H1 (cell line): ENCODE data around the gene NT5DC3. TPM values are rescaled to one million over a fixed set of nuclear protein-coding genes. Genes with fewer than 3 reads are reported as not detected.

Experiments
- CTCF ChIA-PET: fragments of 300-600 bp; sonication (Branson Sonifier 250); formaldehyde crosslinking; loops from one replicate; lab custom pipeline; 2021; ENCODE audit not compliant: partially characterized antibody; lab: Charles Lee
- POLR2A ChIA-PET: fragments of 300-600 bp; sonication (Branson Sonifier 250); formaldehyde crosslinking; loops from one replicate; lab custom pipeline; 2021; ENCODE audit warnings: inconsistent platforms; ENCODE audit not compliant: partially characterized antibody; lab: Charles Lee
- DNase-seq, 2 experiments: peaks; one replicate each; pipeline versions ENCODE4 v3.0.0 to v3.0.0-alpha.2; 2010 to 2022; ENCODE audit warnings: low spot score in 2 of 2, low read depth in 1 of 2, mixed read lengths in 1 of 2
- FAIRE-seq: peaks from 2 replicates; lab custom pipeline; 2011; peaks lifted over from hg19 to GRCh38; lab: Jason Lieb, UNC
- H2AFZ ChIP-seq: 2 replicates; pipeline ENCODE4 v1.8.1; 2012; ENCODE audit warnings: low read length, inconsistent platforms
- H2AK5ac ChIP-seq: 2 replicates; pipeline ENCODE4 v1.6.1; 2013; ENCODE audit warnings: low read depth, low read length
- H2BK120ac ChIP-seq: replicated peaks from 2 replicates; pipeline ENCODE3; 2013; ENCODE audit warnings: low read depth, low read length, inconsistent platforms
- H2BK12ac ChIP-seq: 2 replicates; pipeline ENCODE4 v1.6.1; 2013; ENCODE audit warnings: low read depth, low read length
- H2BK15ac ChIP-seq: 2 replicates; pipeline ENCODE4 v1.6.1; 2013; ENCODE audit warnings: low read length
- H2BK20ac ChIP-seq: 2 replicates; pipeline ENCODE4 v1.6.1; 2013; ENCODE audit warnings: low read length
- H2BK5ac ChIP-seq: 2 replicates; pipeline ENCODE4 v1.6.1; 2013; ENCODE audit warnings: low read depth, low read length
- H3K14ac ChIP-seq: 2 replicates; pipeline ENCODE4 v1.6.1; 2013; ENCODE audit warnings: inconsistent platforms; ENCODE audit not compliant: insufficient read length
- H3K18ac ChIP-seq: 2 replicates; pipeline ENCODE4 v1.6.1; 2013; ENCODE audit warnings: low read length; ENCODE audit errors: extremely low read depth
- H3K23ac ChIP-seq: 2 replicates; pipeline ENCODE4 v1.6.1; 2013; ENCODE audit warnings: inconsistent platforms; ENCODE audit not compliant: insufficient read length
- H3K23me2 ChIP-seq: 2 replicates; pipeline ENCODE4 v1.6.1; 2013; ENCODE audit warnings: low read depth, low read length
- H3K27ac ChIP-seq: 2 replicates; pipeline ENCODE4 v1.6.1; 2011; ENCODE audit warnings: low read depth, low read length, inconsistent platforms
- H3K27me3 ChIP-seq, 4 experiments: replicated peaks in 1 of 4; 1 replicate in 1 of 4; 2 replicates in 3 of 4; pipeline versions ENCODE4 v1.6.1 to v1.8.1; 2011 to 2013; ENCODE audit warnings: low read length in 3 of 4, mild to moderate bottlenecking in 3 of 4, inconsistent platforms in 2 of 4, mixed read lengths in 2 of 4, moderate library complexity in 1 of 4; ENCODE audit not compliant: control insufficient read depth in 3 of 4, insufficient read depth in 3 of 4; ENCODE audit errors: extremely low read depth in 1 of 4
- H3K36me3 ChIP-seq, 4 experiments: 2 replicates each; pipeline versions ENCODE4 v1.6.1 to v1.8.1; 2011 to 2013; ENCODE audit warnings: mild to moderate bottlenecking in 4 of 4, low read length in 3 of 4, moderate library complexity in 2 of 4, control low read depth in 1 of 4, inconsistent platforms in 1 of 4; ENCODE audit not compliant: insufficient read depth in 4 of 4, control insufficient read depth in 2 of 4
- H3K4ac ChIP-seq: replicated peaks from 2 replicates; pipeline ENCODE3; 2013; ENCODE audit warnings: low read length, low read depth, mixed read lengths, inconsistent platforms; ENCODE audit not compliant: insufficient read length
- H3K4me1 ChIP-seq, 4 experiments: replicated peaks in 1 of 4; 1 replicate in 1 of 4; 2 replicates in 3 of 4; pipeline versions ENCODE4 v1.6.1 to v1.8.1; 2011 to 2013; ENCODE audit warnings: low read length in 3 of 4, inconsistent platforms in 2 of 4, mixed read lengths in 1 of 4; ENCODE audit not compliant: insufficient read depth in 4 of 4, control insufficient read depth in 3 of 4
- H3K4me2 ChIP-seq, 2 experiments: 2 replicates each; pipeline versions ENCODE4 v1.6.1 to v1.8.1; 2011 to 2013; ENCODE audit warnings: low read depth in 2 of 2, low read length in 2 of 2, control low read depth in 1 of 2, inconsistent platforms in 1 of 2, mild to moderate bottlenecking in 1 of 2; ENCODE audit not compliant: insufficient read depth in 1 of 2
- H3K4me3 ChIP-seq, 4 experiments: fragments of 200-600, 300-600 bp in 1 of 4; sonication (generic), shearing (Covaris generic), sonication (Bioruptor Twin) in 1 of 4; 2 replicates each; pipeline versions ENCODE4 v1.5.1 to v1.8.1; 2011 to 2016; ENCODE audit warnings: low read length in 4 of 4, low read depth in 3 of 4, control low read depth in 2 of 4, inconsistent platforms in 2 of 4, mild to moderate bottlenecking in 2 of 4, mixed read lengths in 1 of 4, moderate library complexity in 1 of 4; ENCODE audit not compliant: insufficient read depth in 2 of 4; ENCODE audit errors: extremely low read depth in 1 of 4
- H3K56ac ChIP-seq: replicated peaks from 2 replicates; pipeline ENCODE3; 2013; ENCODE audit warnings: low read depth, mild to moderate bottlenecking, mixed read lengths, low read length, inconsistent platforms; ENCODE audit not compliant: insufficient read length
- H3K79me1 ChIP-seq: 2 replicates; pipeline ENCODE4 v1.6.1; 2013; ENCODE audit warnings: low read depth, low read length, control low read depth
- H3K79me2 ChIP-seq, 2 experiments: 2 replicates each; pipeline versions ENCODE4 v1.6.1 to v1.8.1; 2012 to 2013; ENCODE audit warnings: low read length in 2 of 2, mild to moderate bottlenecking in 2 of 2, inconsistent platforms in 1 of 2; ENCODE audit not compliant: insufficient read depth in 2 of 2, control insufficient read depth in 1 of 2
- H3K9ac ChIP-seq, 4 experiments: replicated peaks in 1 of 4; 1 replicate in 1 of 4; 2 replicates in 3 of 4; pipeline versions ENCODE4 v1.6.1 to v1.8.1; 2011 to 2013; ENCODE audit warnings: low read depth in 3 of 4, low read length in 3 of 4, control low read depth in 2 of 4, mild to moderate bottlenecking in 2 of 4, moderate library complexity in 2 of 4, inconsistent platforms in 1 of 4; ENCODE audit errors: extremely low read depth in 1 of 4
- H3K9me3 ChIP-seq, 2 experiments: 2 replicates each; pipeline versions ENCODE4 v1.6.1 to v1.8.1; 2012 to 2013; ENCODE audit warnings: mild to moderate bottlenecking in 2 of 2, moderate library complexity in 2 of 2, control low read depth in 1 of 2, inconsistent platforms in 1 of 2, low read depth in 1 of 2, low read length in 1 of 2, mixed read lengths in 1 of 2; ENCODE audit not compliant: insufficient read depth in 2 of 2
- H4K20me1 ChIP-seq, 2 experiments: replicated peaks in 1 of 2; 2 replicates each; pipeline versions ENCODE3 to v1.8.1; 2011 to 2013; ENCODE audit warnings: inconsistent platforms in 2 of 2, low read length in 2 of 2, mild to moderate bottlenecking in 1 of 2; ENCODE audit not compliant: insufficient read depth in 2 of 2, control insufficient read depth in 1 of 2
- H4K5ac ChIP-seq: 2 replicates; pipeline ENCODE4 v1.6.1; 2013; ENCODE audit warnings: low read length, low read depth, mixed read lengths, inconsistent platforms; ENCODE audit not compliant: insufficient read length
- H4K8ac ChIP-seq: 2 replicates; pipeline ENCODE4 v1.8.0; 2013; ENCODE audit warnings: mild to moderate bottlenecking, moderate library complexity, low read length, inconsistent platforms; ENCODE audit not compliant: insufficient read depth; ENCODE audit errors: extremely low read depth
- H4K91ac ChIP-seq: replicated peaks from 2 replicates; pipeline ENCODE3; 2013; ENCODE audit warnings: low read length, mixed read lengths, inconsistent platforms; ENCODE audit not compliant: insufficient read length
- KDM4A ChIP-seq: IDR thresholded peaks from one replicate; pipeline ENCODE4 v1.7.1; 2012; ENCODE audit warnings: low read depth, mild to moderate bottlenecking, moderate library complexity, low read length, inconsistent platforms; ENCODE audit not compliant: severe bottlenecking
- SIN3A ChIP-seq, 2 experiments: IDR thresholded peaks in 1 of 2; conservative IDR thresholded peaks in 1 of 2; 2 replicates each; pipeline ENCODE4 v1.6.1; 2011 to 2012; ENCODE audit warnings: low read length in 2 of 2, improper control_type of control experiment in 1 of 2, low read depth in 1 of 2, mild to moderate bottlenecking in 1 of 2
- WGBS, 2 experiments: shearing (Covaris generic) in 1 of 2; methylation state at CpG; one replicate each; pipeline versions ENCODE4 v1.1.6 to v1.1.7; 2013 to 2015; ENCODE audit warnings: low lambda C conversion rate in 2 of 2, mixed read lengths in 2 of 2, inconsistent platforms in 1 of 2, low coverage in 1 of 2, missing lambda C conversion rate in 1 of 2; ENCODE audit not compliant: insufficient replicate concordance in 2 of 2, insufficient coverage in 1 of 2, insufficient read length in 1 of 2; ENCODE audit errors: extremely low coverage in 1 of 2, missing lambda C conversion rate in 1 of 2; 5-methylcytosine and 5-hydroxymethylcytosine counted together
- polyA plus RNA-seq, 7 experiments: library from polyadenylated mRNA; depleted of rRNA in 3 of 7; stranded (reverse) in 5 of 7; unstranded in 2 of 7; fragments of >200 nt in 5 of 7; fragments of 200-250 nt in 2 of 7; gene quantifications; 1 replicate in 5 of 7; 2 replicates in 1 of 7; 4 replicates in 1 of 7; pipeline versions ENCODE4 v1.2.1 to v1.2.3, GENCODE V29; 2011 to 2013; ENCODE audit warnings: missing spikeins in 2 of 7, mixed read lengths in 2 of 7
- total RNA-seq: library from RNA; stranded (reverse); fragmentation: NEBNext Ultra II Directional; extraction: Animal tissue kit (Norgen Biotek cat#: 25700); gene quantifications from 2 replicates; pipeline ENCODE4 v1.2.1, GENCODE V29; 2021

Gene NT5DC3
- total and polyA plus RNA-seq, 2 of the 8 experiments (the other 6 are each of a cell fraction or from before 2014, with no cell fraction given) = 5.4 to 14.8 TPM

- peaks cover 9% of the 10 kb centered on the region for H3K79me1 ChIP-seq
- H4K91ac ChIP-seq = no peak overlapping the region
- no peak for DNase-seq
- H2BK12ac ChIP-seq = no peak overlapping the region
- H3K27ac ChIP-seq = no peak overlapping the region
- no peak overlapping the region for H2AFZ ChIP-seq
- ChIA-PET POLR2A (interaction anchor here (1.2 kb wide), 1 partner anchor 91 kb away, joined by 3 read pairs; the partner anchor contains the start of gene HSP90B1), CTCF (interaction anchor here (0.6 to 1.0 kb wide), 2 partner anchors 68 to 262 kb away, joined by 3 read pairs; no protein-coding TSS in a partner anchor)
- 68% methylated on average over 4 of the region's 4 CpGs; no CpG with 5 or more reads in 1 of the 2 experiments for WGBS, 2 experiments
- H4K8ac ChIP-seq = no peak overlapping the region; the same call in 1 of the 2 replicates
- peaks cover 0 to 6% (median 2%) of the 10 kb centered on the region in 4 experiments; a peak in 6 of 7 replicates for H3K27me3 ChIP-seq
- no peak overlapping the region for H3K4ac ChIP-seq
- H2BK5ac ChIP-seq = no peak overlapping the region
- H3K4me1 ChIP-seq = 0 out of 7 replicates have a peak, but pooled peaks cover 0 to 3% (median 0%) of the 10 kb centered on the region in 4 experiments
- peak overlapping the region in 1 of 4 experiments; percentile 79; a peak in 1 of 8 replicates for H3K4me3 ChIP-seq
- no peak overlapping the region for H2BK15ac ChIP-seq
- peaks cover 11% of the 10 kb centered on the region; the same call in 1 of the 2 replicates for H3K23me2 ChIP-seq
- no peak overlapping the region for H2BK20ac ChIP-seq
- no peak overlapping the region for H3K18ac ChIP-seq
- H3K23ac ChIP-seq = no peak overlapping the region
- H3K9ac ChIP-seq = no peak overlapping the region
- no peaks in the 10 kb centered on the region for H3K9me3 ChIP-seq
- H3K79me2 ChIP-seq = peaks cover 0 to 51% of the 10 kb centered on the region in 2 experiments
- peak overlapping the region in 1 of 2 experiments; percentile 85; a peak in 3 of 4 replicates for H3K4me2 ChIP-seq
- no peak overlapping the region for H2BK120ac ChIP-seq
- H3K14ac ChIP-seq = no peak overlapping the region
- H4K20me1 ChIP-seq = peaks cover 0 to 9% of the 10 kb centered on the region in 2 experiments
- H4K5ac ChIP-seq = no peak overlapping the region
- H3K36me3 ChIP-seq = no peaks in the 10 kb centered on the region
- H2AK5ac ChIP-seq = no peak overlapping the region
- FAIRE-seq = no peak
- H3K56ac ChIP-seq = no peak overlapping the region
- TF ChIP-seq KDM4A (no peak), SIN3A (conservative IDR thresholded peaks at IDR 0.05 in 1 of 2, IDR thresholded peaks at IDR 0.05 in 1 of 2; ENCODE audit: low read depth in 1 of 2, low read length in 2 of 2) (no peak)
Observed at GRCh38 chr12:103839103-103839502, 1.9 kb downstream of the NT5DC3 start.
